K562 (cell line): ENCODE measurements around the gene BTBD2. TPM values are rescaled to one million over a fixed set of nuclear protein-coding genes. Genes with fewer than 3 reads are reported as not detected.

Source experiments
- BCOR ChIP-seq: fragments of 450-650 bp; IDR thresholded peaks from 2 replicates; pipeline ENCODE4 v1.6.1; 2016
- BRD4 ChIP-seq: fragments of 200-600 bp; sonication (generic); IDR thresholded peaks from 2 replicates; pipeline ENCODE4 v1.6.1; 2017; ENCODE audit warnings: inconsistent platforms
- EP300 ChIP-seq: IDR thresholded peaks from 2 replicates; pipeline ENCODE4 v1.6.1; 2012; ENCODE audit warnings: low read length, improper control_type of control experiment
- HCFC1 ChIP-seq: IDR thresholded peaks from 2 replicates; pipeline ENCODE4 v1.6.1; 2012; ENCODE audit warnings: low read depth, low read length, improper control_type of control experiment
- KAT2B ChIP-seq: IDR thresholded peaks from one replicate; pipeline ENCODE4 v1.6.1; 2012; ENCODE audit warnings: low read depth, mild to moderate bottlenecking, control low read depth, inconsistent platforms, low read length, moderate library complexity
- KDM4B ChIP-seq, 2 experiments: fragments of 450-650 bp in 1 of 2; sonication (generic) in 1 of 2; IDR thresholded peaks; 2 replicates each; pipeline ENCODE4 v1.6.1; 2016 to 2017; ENCODE audit warnings: borderline replicate concordance in 2 of 2, antibody characterized with exemption in 1 of 2, low read depth in 1 of 2, mild to moderate bottlenecking in 1 of 2
- L3MBTL2 ChIP-seq: fragments of 450-650 bp; IDR thresholded peaks from 2 replicates; pipeline ENCODE4 v1.6.1; 2016; ENCODE audit warnings: mild to moderate bottlenecking, moderate library complexity
- RHOXF2B ChIP-seq: fragments of 250-450 bp; sonication (Bioruptor Pico); conservative IDR thresholded peaks from 2 replicates; pipeline ENCODE4 v1.5.1; 2021
- SP1 ChIP-seq: sonication (generic); formaldehyde crosslinking; IDR thresholded peaks from 2 replicates; pipeline ENCODE4 v1.8.1; 2022; ENCODE audit warnings: mild to moderate bottlenecking, missing genetic modification reagents
- TAF7 ChIP-seq: fragments of 450-650 bp; IDR thresholded peaks from 2 replicates; pipeline ENCODE4 v1.6.1; 2016; ENCODE audit warnings: missing genetic modification characterization, missing compliant biosample characterization
- TARDBP ChIP-seq: fragments of 450-650 bp; IDR thresholded peaks from 2 replicates; pipeline ENCODE4 v1.6.1; 2016
- TEAD2 ChIP-seq: fragments of 450-650 bp; IDR thresholded peaks from 2 replicates; pipeline ENCODE4 v1.6.1; 2016; ENCODE audit warnings: missing genetic modification characterization, control low read depth, missing compliant biosample characterization
- ZNF253 ChIP-seq: fragments of 250-450 bp; sonication (Bioruptor Pico); conservative IDR thresholded peaks from 2 replicates; pipeline ENCODE4 v1.6.1; 2021; ENCODE audit warnings: mild to moderate bottlenecking
- ZNF699 ChIP-seq: fragments of 250-450 bp; sonication (Bioruptor Pico); IDR thresholded peaks from 2 replicates; pipeline ENCODE4 v1.8.0; 2021; ENCODE audit warnings: mild to moderate bottlenecking, moderate library complexity; ENCODE audit not compliant: insufficient replicate concordance
- ZSCAN32 ChIP-seq: fragments of 450-650 bp; formaldehyde crosslinking; IDR thresholded peaks from 2 replicates; pipeline ENCODE4 v1.4.0; 2020; ENCODE audit warnings: mild to moderate bottlenecking, moderate library complexity
- polyA plus RNA-seq, 8 experiments: library from polyadenylated mRNA; depleted of rRNA in 4 of 8; stranded (reverse) in 5 of 8; unstranded in 3 of 8; fragments of >200 nt; fragmentation: Nextera tagmentation in 2 of 8; fragmentation: Illumina TruSeq in 1 of 8; extraction: Ambion mirVana in 2 of 8; extraction: Trizol in 1 of 8; gene quantifications; 2 replicates each; pipeline versions ENCODE4 v1.2.1 to v1.2.3, GENCODE V29; 2011 to 2014; ENCODE audit warnings: inconsistent platforms in 1 of 8, missing spikeins in 1 of 8
- total RNA-seq, 7 experiments: library from RNA; depleted of rRNA in 6 of 7; stranded (reverse); fragments of >200 nt in 6 of 7; fragmentation: Illumina TruSeq in 2 of 7; extraction: Trizol in 2 of 7; gene quantifications; 2 replicates each; pipeline versions ENCODE4 v1.2.1 to v1.2.3, GENCODE V29; 2011 to 2021; ENCODE audit warnings: low replicate concordance in 1 of 7
- TF ChIP-seq, protein P1 (sequence below): IDR thresholded peaks from 2 replicates; pipeline ENCODE4 v1.6.1; 2016; ENCODE audit warnings: missing genetic modification characterization, missing compliant biosample characterization
- TF ChIP-seq, protein P2 (sequence below): fragments of 250-450 bp; sonication (Bioruptor Pico); IDR thresholded peaks from 2 replicates; pipeline ENCODE4 v1.5.0; 2021
- TF ChIP-seq, protein P3 (sequence below): fragments of 250-450 bp; sonication (Bioruptor Pico); IDR thresholded peaks from 2 replicates; pipeline ENCODE4 v1.8.0; 2021; ENCODE audit warnings: mild to moderate bottlenecking, moderate library complexity
- TF ChIP-seq, protein P4 (sequence below): sonication (generic); formaldehyde crosslinking; IDR thresholded peaks from 2 replicates; pipeline ENCODE4 v1.8.1; 2023; ENCODE audit warnings: mild to moderate bottlenecking, missing genetic modification reagents
- TF ChIP-seq, protein P5 (sequence below), 3 experiments: IDR thresholded peaks in 2 of 3; conservative IDR thresholded peaks in 1 of 3; 2 replicates each; pipeline ENCODE4 v1.5.1; 2011 to 2012; ENCODE audit warnings: low read length in 3 of 3, mild to moderate bottlenecking in 3 of 3, control low read depth in 2 of 3, improper control_type of control experiment in 1 of 3, inconsistent platforms in 1 of 3, low read depth in 1 of 3, mixed read lengths in 1 of 3, moderate library complexity in 1 of 3; ENCODE audit not compliant: insufficient read depth in 2 of 3

The BTBD2 gene
- total and polyA plus RNA-seq, 9 of the 15 experiments (the other 6 are each of a cell fraction or from before 2014, with no cell fraction given) = 0.10 to 15.6 (median 6.9) TPM

DNA sequence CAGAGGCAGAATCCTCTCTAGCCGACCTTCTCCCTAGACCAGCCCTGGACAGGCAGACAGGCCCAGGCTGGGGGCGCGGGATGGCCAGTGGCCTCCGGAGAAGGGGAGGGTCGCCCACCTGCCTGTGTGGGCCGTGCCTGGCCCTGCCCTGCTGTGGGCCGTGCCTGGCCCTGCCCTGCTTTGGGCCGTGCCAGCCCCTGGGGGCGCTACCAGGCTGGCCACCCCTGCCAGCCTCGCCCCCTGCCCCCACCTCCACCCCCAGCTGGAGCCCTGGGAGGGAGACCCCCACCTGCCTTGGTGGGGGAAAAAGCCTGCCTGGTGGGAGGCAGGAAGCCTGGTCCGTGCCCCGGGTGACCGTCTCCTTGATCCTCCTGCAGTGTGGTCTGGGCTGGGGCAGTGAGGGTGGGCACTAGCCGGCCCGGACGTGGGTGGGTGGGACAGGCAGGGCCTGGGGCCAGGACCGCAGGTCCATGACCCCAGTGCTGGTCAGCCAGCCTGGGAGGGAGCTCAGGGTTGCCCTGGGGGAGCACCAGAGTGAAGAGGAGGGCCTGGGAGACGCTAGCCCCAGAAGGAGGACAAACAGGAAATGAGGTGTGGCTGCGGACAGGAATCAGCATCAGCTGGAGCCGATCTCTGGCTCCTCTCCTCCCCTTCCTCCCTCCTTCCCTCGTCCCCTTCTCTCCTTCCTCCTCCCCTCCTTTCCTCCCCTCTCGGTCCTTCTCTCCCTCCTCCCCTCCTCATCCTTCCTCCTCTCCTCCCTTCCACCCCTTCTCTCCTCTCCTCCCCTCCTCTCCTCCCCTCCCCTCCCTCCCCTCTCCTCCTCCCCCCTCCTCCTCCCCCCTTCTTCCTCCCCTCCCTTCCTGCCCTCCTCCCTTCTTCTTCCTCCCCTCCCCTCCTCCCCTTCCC lies 40.7 kb upstream of the BTBD2 start (continued):
- TF ChIP-seq RHOXF2B (CRISPR knock-in tag) (no peak), HCFC1 (no peak), ZNF699 (CRISPR knock-in tag) (no peak), BRD4 (peak; percentile 64; the same call in 1 of the 2 replicates), ZNF253 (CRISPR knock-in tag) (no peak), TARDBP (no peak), TEAD2 (tag) (no peak), BCOR (peak; percentile 49; the same call in 1 of the 2 replicates), KAT2B (no peak), EP300 (peak; percentile 49), KDM4B (IDR thresholded peaks at IDR 0.05; ENCODE audit: borderline replicate concordance in 2 of 2, low read depth in 1 of 2) (peak in 1 of 2 experiments; percentile 90; a peak in 2 of 4 replicates), SP1 (CRISPR knock-in tag) (no peak), L3MBTL2 (no peak), TAF7 (tag) (no peak), ZSCAN32 (CRISPR knock-in tag) (no peak)
- TF ChIP-seq, protein P1, sequence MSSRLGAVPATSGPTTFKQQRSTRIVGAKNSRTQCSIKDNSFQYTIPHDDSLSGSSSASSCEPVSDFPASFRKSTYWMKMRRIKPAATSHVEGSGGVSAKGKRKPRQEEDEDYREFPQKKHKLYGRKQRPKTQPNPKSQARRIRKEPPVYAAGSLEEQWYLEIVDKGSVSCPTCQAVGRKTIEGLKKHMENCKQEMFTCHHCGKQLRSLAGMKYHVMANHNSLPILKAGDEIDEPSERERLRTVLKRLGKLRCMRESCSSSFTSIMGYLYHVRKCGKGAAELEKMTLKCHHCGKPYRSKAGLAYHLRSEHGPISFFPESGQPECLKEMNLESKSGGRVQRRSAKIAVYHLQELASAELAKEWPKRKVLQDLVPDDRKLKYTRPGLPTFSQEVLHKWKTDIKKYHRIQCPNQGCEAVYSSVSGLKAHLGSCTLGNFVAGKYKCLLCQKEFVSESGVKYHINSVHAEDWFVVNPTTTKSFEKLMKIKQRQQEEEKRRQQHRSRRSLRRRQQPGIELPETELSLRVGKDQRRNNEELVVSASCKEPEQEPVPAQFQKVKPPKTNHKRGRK = no peak
- TF ChIP-seq, protein P2, sequence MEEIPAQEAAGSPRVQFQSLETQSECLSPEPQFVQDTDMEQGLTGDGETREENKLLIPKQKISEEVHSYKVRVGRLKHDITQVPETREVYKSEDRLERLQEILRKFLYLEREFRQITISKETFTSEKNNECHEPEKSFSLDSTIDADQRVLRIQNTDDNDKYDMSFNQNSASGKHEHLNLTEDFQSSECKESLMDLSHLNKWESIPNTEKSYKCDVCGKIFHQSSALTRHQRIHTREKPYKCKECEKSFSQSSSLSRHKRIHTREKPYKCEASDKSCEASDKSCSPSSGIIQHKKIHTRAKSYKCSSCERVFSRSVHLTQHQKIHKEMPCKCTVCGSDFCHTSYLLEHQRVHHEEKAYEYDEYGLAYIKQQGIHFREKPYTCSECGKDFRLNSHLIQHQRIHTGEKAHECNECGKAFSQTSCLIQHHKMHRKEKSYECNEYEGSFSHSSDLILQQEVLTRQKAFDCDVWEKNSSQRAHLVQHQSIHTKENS = no peak
- TF ChIP-seq, protein P3, sequence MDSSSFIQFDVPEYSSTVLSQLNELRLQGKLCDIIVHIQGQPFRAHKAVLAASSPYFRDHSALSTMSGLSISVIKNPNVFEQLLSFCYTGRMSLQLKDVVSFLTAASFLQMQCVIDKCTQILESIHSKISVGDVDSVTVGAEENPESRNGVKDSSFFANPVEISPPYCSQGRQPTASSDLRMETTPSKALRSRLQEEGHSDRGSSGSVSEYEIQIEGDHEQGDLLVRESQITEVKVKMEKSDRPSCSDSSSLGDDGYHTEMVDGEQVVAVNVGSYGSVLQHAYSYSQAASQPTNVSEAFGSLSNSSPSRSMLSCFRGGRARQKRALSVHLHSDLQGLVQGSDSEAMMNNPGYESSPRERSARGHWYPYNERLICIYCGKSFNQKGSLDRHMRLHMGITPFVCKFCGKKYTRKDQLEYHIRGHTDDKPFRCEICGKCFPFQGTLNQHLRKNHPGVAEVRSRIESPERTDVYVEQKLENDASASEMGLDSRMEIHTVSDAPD (CRISPR knock-in tag) = no peak
- TF ChIP-seq, protein P4, sequence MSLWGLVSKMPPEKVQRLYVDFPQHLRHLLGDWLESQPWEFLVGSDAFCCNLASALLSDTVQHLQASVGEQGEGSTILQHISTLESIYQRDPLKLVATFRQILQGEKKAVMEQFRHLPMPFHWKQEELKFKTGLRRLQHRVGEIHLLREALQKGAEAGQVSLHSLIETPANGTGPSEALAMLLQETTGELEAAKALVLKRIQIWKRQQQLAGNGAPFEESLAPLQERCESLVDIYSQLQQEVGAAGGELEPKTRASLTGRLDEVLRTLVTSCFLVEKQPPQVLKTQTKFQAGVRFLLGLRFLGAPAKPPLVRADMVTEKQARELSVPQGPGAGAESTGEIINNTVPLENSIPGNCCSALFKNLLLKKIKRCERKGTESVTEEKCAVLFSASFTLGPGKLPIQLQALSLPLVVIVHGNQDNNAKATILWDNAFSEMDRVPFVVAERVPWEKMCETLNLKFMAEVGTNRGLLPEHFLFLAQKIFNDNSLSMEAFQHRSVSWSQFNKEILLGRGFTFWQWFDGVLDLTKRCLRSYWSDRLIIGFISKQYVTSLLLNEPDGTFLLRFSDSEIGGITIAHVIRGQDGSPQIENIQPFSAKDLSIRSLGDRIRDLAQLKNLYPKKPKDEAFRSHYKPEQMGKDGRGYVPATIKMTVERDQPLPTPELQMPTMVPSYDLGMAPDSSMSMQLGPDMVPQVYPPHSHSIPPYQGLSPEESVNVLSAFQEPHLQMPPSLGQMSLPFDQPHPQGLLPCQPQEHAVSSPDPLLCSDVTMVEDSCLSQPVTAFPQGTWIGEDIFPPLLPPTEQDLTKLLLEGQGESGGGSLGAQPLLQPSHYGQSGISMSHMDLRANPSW = no peak
- TF ChIP-seq, protein P5, sequence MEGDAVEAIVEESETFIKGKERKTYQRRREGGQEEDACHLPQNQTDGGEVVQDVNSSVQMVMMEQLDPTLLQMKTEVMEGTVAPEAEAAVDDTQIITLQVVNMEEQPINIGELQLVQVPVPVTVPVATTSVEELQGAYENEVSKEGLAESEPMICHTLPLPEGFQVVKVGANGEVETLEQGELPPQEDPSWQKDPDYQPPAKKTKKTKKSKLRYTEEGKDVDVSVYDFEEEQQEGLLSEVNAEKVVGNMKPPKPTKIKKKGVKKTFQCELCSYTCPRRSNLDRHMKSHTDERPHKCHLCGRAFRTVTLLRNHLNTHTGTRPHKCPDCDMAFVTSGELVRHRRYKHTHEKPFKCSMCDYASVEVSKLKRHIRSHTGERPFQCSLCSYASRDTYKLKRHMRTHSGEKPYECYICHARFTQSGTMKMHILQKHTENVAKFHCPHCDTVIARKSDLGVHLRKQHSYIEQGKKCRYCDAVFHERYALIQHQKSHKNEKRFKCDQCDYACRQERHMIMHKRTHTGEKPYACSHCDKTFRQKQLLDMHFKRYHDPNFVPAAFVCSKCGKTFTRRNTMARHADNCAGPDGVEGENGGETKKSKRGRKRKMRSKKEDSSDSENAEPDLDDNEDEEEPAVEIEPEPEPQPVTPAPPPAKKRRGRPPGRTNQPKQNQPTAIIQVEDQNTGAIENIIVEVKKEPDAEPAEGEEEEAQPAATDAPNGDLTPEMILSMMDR (IDR thresholded peaks at IDR 0.05 in 2 of 3, conservative IDR thresholded peaks at IDR 0.05 in 1 of 3; ENCODE audit: insufficient read depth in 2 of 3, low read depth in 1 of 3, low read length in 3 of 3) = no peak
